ENCODE results near the gene HPS6. TPM values are rescaled to one million over a fixed set of nuclear protein-coding genes. Genes with fewer than 3 reads are reported as not detected.
A peak's percentile ranks its signal among the peaks of the same experiment; 100 is the strongest.

The HPS6 gene
- total RNA-seq, 1 donor = 31.5 TPM

GRCh38 chr10:102101152-102101551 is 36.0 kb downstream of the HPS6 start:
- Histone ChIP-seq H3K27ac (ENCODE audit: low read depth, low read length) (no peak overlapping the region), H3K4me1 (ENCODE audit: insufficient read depth, low read length) (peaks cover 6% of the 10 kb centered on the region), H3K27me3 (ENCODE audit: insufficient read depth, low read length) (no peaks in the 10 kb centered on the region), H3K4me3 (ENCODE audit: insufficient read depth, low read length) (no peak overlapping the region), H3K9me3 (ENCODE audit: low read depth, low read length) (no peaks in the 10 kb centered on the region), H2AFZ (ENCODE audit: low read length) (no peak overlapping the region), H3K79me2 (ENCODE audit: insufficient read depth, low read length) (no peaks in the 10 kb centered on the region), H4K20me1 (ENCODE audit: insufficient read depth, low read length) (no peaks in the 10 kb centered on the region), H3K4me2 (ENCODE audit: insufficient read depth, low read length) (no peak overlapping the region), H3K36me3 (ENCODE audit: insufficient read depth, low read length) (no peaks in the 10 kb centered on the region)
- no peak for DNase-seq (ENCODE audit: insufficient read length, low spot score, missing footprints)
- no peak for TF ChIP-seq CTCF (IDR thresholded peaks at IDR 0.05; ENCODE audit: extremely low read depth, low read depth, low read length)

- Histone ChIP-seq H3K27ac (ENCODE audit: low read depth, low read length) (no peak overlapping the region), H3K4me2 (ENCODE audit: insufficient read depth, low read length) (no peak overlapping the region), H3K9me3 (ENCODE audit: low read depth, low read length) (no peaks in the 10 kb centered on the region), H2AFZ (ENCODE audit: low read length) (no peak overlapping the region), H4K20me1 (ENCODE audit: insufficient read depth, low read length) (peaks cover 6% of the 10 kb centered on the region), H3K4me1 (ENCODE audit: insufficient read depth, low read length) (peaks cover 6% of the 10 kb centered on the region), H3K27me3 (ENCODE audit: insufficient read depth, low read length) (no peaks in the 10 kb centered on the region), H3K4me3 (ENCODE audit: insufficient read depth, low read length) (no peak overlapping the region), H3K79me2 (ENCODE audit: insufficient read depth, low read length) (no peaks in the 10 kb centered on the region), H3K36me3 (ENCODE audit: insufficient read depth, low read length) (peaks cover 4% of the 10 kb centered on the region)
- peak; percentile 68 for DNase-seq (ENCODE audit: insufficient read length, low spot score, missing footprints)
- no peak for TF ChIP-seq CTCF (IDR thresholded peaks at IDR 0.05; ENCODE audit: extremely low read depth, low read depth, low read length)
These were observed 37.3 kb downstream of the HPS6 start for GRCh38 chr10:102102421-102102820.

GRCh38 chr10:102106998-102107397 is 41.8 kb downstream of the HPS6 start:
- Histone ChIP-seq H3K27me3 (ENCODE audit: insufficient read depth, low read length) (no peaks in the 10 kb centered on the region), H2AFZ (ENCODE audit: low read length) (no peak overlapping the region), H3K4me1 (ENCODE audit: insufficient read depth, low read length) (peaks cover 6% of the 10 kb centered on the region), H3K79me2 (ENCODE audit: insufficient read depth, low read length) (peaks cover 19% of the 10 kb centered on the region), H3K27ac (ENCODE audit: low read depth, low read length) (no peak overlapping the region), H3K4me2 (ENCODE audit: insufficient read depth, low read length) (no peak overlapping the region), H4K20me1 (ENCODE audit: insufficient read depth, low read length) (peaks cover 38% of the 10 kb centered on the region), H3K36me3 (ENCODE audit: insufficient read depth, low read length) (peaks cover 46% of the 10 kb centered on the region), H3K9me3 (ENCODE audit: low read depth, low read length) (no peaks in the 10 kb centered on the region), H3K4me3 (ENCODE audit: insufficient read depth, low read length) (no peak overlapping the region)
- no peak for TF ChIP-seq CTCF (IDR thresholded peaks at IDR 0.05; ENCODE audit: extremely low read depth, low read depth, low read length)
- peak; percentile 22 for DNase-seq (ENCODE audit: insufficient read length, low spot score, missing footprints)

GRCh38 chr10:102109166-102110116 is 44.3 kb downstream of the HPS6 start:
- peaks cover 46% of the 10 kb centered on the region for H3K36me3 ChIP-seq (ENCODE audit: insufficient read depth, low read length)

More at GRCh38 chr10:102109166-102110116, 44.3 kb downstream of the HPS6 start:
- TF ChIP-seq CTCF (IDR thresholded peaks at IDR 0.05; ENCODE audit: extremely low read depth, low read depth, low read length) = no peak
- no peaks in the 10 kb centered on the region for H3K27me3 ChIP-seq (ENCODE audit: insufficient read depth, low read length)
- no peak overlapping the region for H3K4me2 ChIP-seq (ENCODE audit: insufficient read depth, low read length)
- H3K79me2 ChIP-seq (ENCODE audit: insufficient read depth, low read length) = peaks cover 43% of the 10 kb centered on the region
- peaks cover 14% of the 10 kb centered on the region for H3K4me1 ChIP-seq (ENCODE audit: insufficient read depth, low read length)
- DNase-seq (ENCODE audit: insufficient read length, low spot score, missing footprints) = no peak
- no peak overlapping the region for H3K27ac ChIP-seq (ENCODE audit: low read depth, low read length)
- H3K9me3 ChIP-seq (ENCODE audit: low read depth, low read length) = no peaks in the 10 kb centered on the region
- no peak overlapping the region for H3K4me3 ChIP-seq (ENCODE audit: insufficient read depth, low read length)
- H2AFZ ChIP-seq (ENCODE audit: low read length) = no peak overlapping the region
- peaks cover 60% of the 10 kb centered on the region for H4K20me1 ChIP-seq (ENCODE audit: insufficient read depth, low read length)

Measured in osteoblast (primary cell).